Lower lobe of right lung (tissue), 2 donors: Measurements from ENCODE around the gene KRTAP22-1. TPM values are rescaled to one million over a fixed set of nuclear protein-coding genes. Genes with fewer than 3 reads are reported as not detected.

Experiments used
- ATAC-seq, 2 donors: fragments of 200-7000 bp; cut with Tn5 transposase; one replicate each; pipeline ENCODE4 v1.9.1; 2020 to 2022; ENCODE audit warnings: mild to moderate bottlenecking in 2 of 2, moderate library complexity in 2 of 2
- DNase-seq: peaks from one replicate; pipeline ENCODE4 v3.0.0-alpha.2; 2020
- H3K27ac ChIP-seq: fragments of 200-600 bp; one replicate; pipeline ENCODE4 v1.8.0; 2022
- H3K27me3 ChIP-seq: fragments of 200-600 bp; one replicate; pipeline ENCODE4 v1.8.0; 2022; ENCODE audit warnings: low read depth
- H3K36me3 ChIP-seq: fragments of 200-600 bp; one replicate; pipeline ENCODE4 v1.8.0; 2022; ENCODE audit warnings: mild to moderate bottlenecking
- H3K4me1 ChIP-seq: fragments of 200-600 bp; one replicate; pipeline ENCODE4 v1.8.0; 2022
- H3K4me3 ChIP-seq: fragments of 200-600 bp; one replicate; pipeline ENCODE4 v1.8.0; 2022; ENCODE audit warnings: mild to moderate bottlenecking
- H3K9me3 ChIP-seq: fragments of 200-600 bp; one replicate; pipeline ENCODE4 v1.8.0; 2022
- intact Hi-C: fragments of 100-400 bp; cut with DNase I; formaldehyde crosslinking; loops from one replicate; pipeline ENCODE4 v1.11.0; 2022
- long read RNA-seq: library from polyadenylated mRNA; unstranded; transcript quantifications from one replicate; pipeline ENCODE4 v2.0.0, GENCODE V29; 2021
- total RNA-seq: library from RNA; stranded (reverse); fragmentation: NEBNext Ultra II Directional; extraction: Animal tissue kit (Norgen Biotek cat#: 25700); gene quantifications from one replicate; pipeline ENCODE4 v1.2.1, GENCODE V29; 2021
- TF ChIP-seq, protein P1 (sequence below): fragments of 200-600 bp; IDR thresholded peaks from one replicate; pipeline ENCODE4 v1.8.0; 2022; ENCODE audit warnings: antibody characterized with exemption, mild to moderate bottlenecking
- donor health status: DM: no; HTN: yes; CAD: no; lungs with severe emphysema.

Gene KRTAP22-1
- not detected for total RNA-seq
- long read RNA-seq, result 0 reads

DNA sequence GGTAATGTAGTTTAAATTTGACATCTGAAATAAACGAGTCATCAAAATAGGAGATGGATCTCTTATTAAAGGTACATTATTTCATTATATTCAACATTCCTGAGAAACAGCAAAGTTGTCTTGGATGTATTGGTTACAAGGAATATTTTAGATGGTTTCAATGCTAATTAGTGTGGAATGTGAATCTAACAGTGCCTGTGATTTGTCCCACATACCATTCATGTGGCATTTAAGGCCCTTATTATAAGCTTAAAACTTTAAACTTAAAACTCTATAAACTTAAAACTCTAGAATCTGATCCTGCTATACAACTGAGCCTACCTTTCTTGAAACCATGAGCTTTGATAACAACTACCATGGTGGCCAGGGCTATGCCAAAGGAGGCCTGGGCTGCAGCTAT, at the start of gene KRTAP22-1:
TSS of gene KRTAP22-1 (plus strand) at position 301 of the 400 bp plus-strand sequence.
- H3K9me3 ChIP-seq, result no peaks in the 10 kb centered on the region
- no peaks in the 10 kb centered on the region for H3K27me3 ChIP-seq
- no peaks in the 10 kb centered on the region for H3K36me3 ChIP-seq
- H3K4me3 ChIP-seq, result no peak within 1 kb of the TSS
- no peaks in the 10 kb centered on the region for H3K4me1 ChIP-seq
- intact Hi-C loops, result no loop called here
- TF ChIP-seq, protein P1, sequence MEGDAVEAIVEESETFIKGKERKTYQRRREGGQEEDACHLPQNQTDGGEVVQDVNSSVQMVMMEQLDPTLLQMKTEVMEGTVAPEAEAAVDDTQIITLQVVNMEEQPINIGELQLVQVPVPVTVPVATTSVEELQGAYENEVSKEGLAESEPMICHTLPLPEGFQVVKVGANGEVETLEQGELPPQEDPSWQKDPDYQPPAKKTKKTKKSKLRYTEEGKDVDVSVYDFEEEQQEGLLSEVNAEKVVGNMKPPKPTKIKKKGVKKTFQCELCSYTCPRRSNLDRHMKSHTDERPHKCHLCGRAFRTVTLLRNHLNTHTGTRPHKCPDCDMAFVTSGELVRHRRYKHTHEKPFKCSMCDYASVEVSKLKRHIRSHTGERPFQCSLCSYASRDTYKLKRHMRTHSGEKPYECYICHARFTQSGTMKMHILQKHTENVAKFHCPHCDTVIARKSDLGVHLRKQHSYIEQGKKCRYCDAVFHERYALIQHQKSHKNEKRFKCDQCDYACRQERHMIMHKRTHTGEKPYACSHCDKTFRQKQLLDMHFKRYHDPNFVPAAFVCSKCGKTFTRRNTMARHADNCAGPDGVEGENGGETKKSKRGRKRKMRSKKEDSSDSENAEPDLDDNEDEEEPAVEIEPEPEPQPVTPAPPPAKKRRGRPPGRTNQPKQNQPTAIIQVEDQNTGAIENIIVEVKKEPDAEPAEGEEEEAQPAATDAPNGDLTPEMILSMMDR, result no peak
- H3K27ac ChIP-seq, result no peak within 1 kb of the TSS
- DNase-seq (no peak), ATAC-seq (no peak)

DNA sequence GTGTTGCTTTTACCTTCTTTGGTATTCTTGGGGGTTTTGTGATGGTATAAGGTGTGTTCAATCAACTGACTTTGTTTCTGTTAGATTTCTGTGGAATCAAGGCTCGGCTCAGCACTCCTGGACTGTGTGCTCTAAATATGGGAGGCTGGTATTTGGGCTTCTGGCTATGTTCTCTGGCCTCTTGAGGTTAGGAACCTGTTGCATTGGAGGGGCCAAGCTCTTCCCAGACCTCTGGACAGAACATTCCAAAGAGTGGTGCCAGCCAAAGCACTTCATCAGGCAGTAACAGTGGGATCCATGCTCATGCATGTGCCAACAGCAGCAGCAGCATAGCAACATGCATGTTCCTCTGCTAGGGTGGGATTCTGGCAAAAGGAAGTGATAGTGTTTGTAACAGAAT, 48.1 kb upstream of the KRTAP22-1 start:
- H3K27ac ChIP-seq, result no peak overlapping the region
- no peaks in the 10 kb centered on the region for H3K36me3 ChIP-seq
- DNase-seq, result no peak
- no peaks in the 10 kb centered on the region for H3K4me1 ChIP-seq
- intact Hi-C loops, result no loop called here
- no peak overlapping the region for H3K4me3 ChIP-seq
- no peaks in the 10 kb centered on the region for H3K27me3 ChIP-seq
- ATAC-seq, result no peak
- H3K9me3 ChIP-seq, result no peaks in the 10 kb centered on the region
- TF ChIP-seq, protein P1, result no peak

DNA sequence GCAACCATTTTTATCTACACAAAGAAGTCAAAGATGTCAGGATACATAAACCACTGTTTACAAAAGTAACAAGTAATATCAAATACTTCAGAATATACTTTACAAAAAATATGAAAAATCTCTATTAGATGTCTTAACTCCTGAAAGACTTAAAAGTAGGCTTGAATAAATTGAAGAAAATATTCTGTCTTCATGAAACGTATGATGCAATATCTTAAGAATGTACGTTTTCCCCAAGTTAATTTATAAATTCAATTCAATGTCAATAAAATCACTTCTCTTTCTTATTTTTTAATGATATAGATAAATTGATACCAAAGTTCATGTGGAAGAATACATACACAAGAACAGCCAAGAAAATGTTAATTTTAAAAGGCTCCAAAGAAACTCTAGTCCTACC, 45.8 kb upstream of the KRTAP22-1 start:
- Histone ChIP-seq H3K4me1 (no peaks in the 10 kb centered on the region), H3K4me3 (no peak overlapping the region), H3K36me3 (no peaks in the 10 kb centered on the region), H3K9me3 (no peaks in the 10 kb centered on the region), H3K27ac (no peak overlapping the region), H3K27me3 (no peaks in the 10 kb centered on the region)
- intact Hi-C loops, result no loop called here
- TF ChIP-seq, protein P1, result no peak
- ATAC-seq (no peak), DNase-seq (no peak)

DNA sequence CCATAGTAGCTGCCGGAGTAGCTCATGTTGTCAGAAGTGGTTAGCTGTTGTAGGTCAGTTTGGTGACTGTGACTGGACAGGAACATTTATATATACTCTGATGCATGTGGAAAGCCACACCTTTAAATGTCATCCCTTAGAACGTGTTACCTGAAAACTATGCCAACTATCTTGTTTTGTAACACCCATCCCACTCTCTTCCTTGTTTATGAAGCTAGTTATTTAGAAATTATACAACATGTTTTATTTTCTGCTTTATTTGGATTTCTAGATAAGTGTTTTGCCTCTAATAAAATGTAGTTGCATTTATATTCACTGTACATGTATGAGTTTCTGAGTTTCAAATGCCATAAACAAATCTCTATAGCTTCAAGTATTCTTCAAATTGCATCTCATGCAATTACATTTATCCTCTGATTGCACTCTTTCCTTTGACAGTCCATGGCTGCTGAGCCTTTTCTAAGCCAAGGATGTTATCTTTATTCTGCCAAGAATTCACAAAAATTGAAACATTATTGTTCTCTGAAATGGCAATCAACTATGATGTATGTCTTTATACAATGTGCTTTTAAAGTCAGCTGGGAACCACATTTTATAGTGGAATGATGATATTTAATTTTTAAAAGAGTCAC, 39.5 kb upstream of the KRTAP22-1 start, which contains the start of gene KRTAP19-7:
TSS of gene KRTAP19-7 (minus strand) at position 51 of the 632 bp plus-strand sequence. CDS start at position 26, 25 bp downstream.
- no peak within 1 kb of the TSS for H3K27ac ChIP-seq
- no peaks in the 10 kb centered on the region for H3K27me3 ChIP-seq
- H3K36me3 ChIP-seq, result no peaks in the 10 kb centered on the region
- no peak for DNase-seq
- no peaks in the 10 kb centered on the region for H3K9me3 ChIP-seq
- ATAC-seq, result no peak
- H3K4me1 ChIP-seq, result no peaks in the 10 kb centered on the region
- no peak within 1 kb of the TSS for H3K4me3 ChIP-seq
- intact Hi-C loops, result no loop called here
- TF ChIP-seq, protein P1, result no peak

DNA sequence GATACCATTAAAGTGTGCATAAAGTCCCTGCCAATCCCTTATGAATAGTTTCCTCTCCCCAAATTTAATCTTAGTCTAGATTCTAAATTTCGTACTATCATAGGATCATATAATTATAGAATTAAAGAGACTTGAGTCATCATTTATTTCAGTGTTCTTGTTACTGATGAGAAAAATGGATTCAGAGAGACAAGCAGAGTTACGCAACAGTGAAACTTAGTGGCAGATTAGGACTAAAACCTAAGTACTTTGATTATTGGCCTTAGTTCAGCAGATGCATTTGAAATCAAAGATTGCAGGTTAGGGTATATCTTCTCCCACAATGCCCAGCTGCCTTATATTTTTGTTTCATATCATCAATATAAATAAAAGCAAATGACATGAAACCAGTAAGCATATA, 38.9 kb upstream of the KRTAP22-1 start:
- intact Hi-C loops, result no loop called here

More for the DNA sequence above, 38.9 kb upstream of the KRTAP22-1 start:
- ATAC-seq (no peak), DNase-seq (no peak)
- Histone ChIP-seq H3K9me3 (no peaks in the 10 kb centered on the region), H3K27ac (no peak overlapping the region), H3K4me1 (no peaks in the 10 kb centered on the region), H3K36me3 (no peaks in the 10 kb centered on the region), H3K4me3 (no peak overlapping the region), H3K27me3 (no peaks in the 10 kb centered on the region)
- TF ChIP-seq, protein P1, result no peak
